Cardiac septum (tissue), 1 donor: ENCODE data around the gene EPS15. TPM values are rescaled to one million over a fixed set of nuclear protein-coding genes. Genes with fewer than 3 reads are reported as not detected.

Experiments
- DNase-seq: peaks from one replicate; pipeline ENCODE4 v3.0.0-alpha.2; 2020; ENCODE audit warnings: low spot score
- intact Hi-C: fragments of 100-400 bp; cut with DNase I; formaldehyde crosslinking; loops from one replicate; pipeline ENCODE4 v1.14.0; 2022
- total RNA-seq: library from RNA; stranded (reverse); fragmentation: NEBNext Ultra II Directional; extraction: Animal tissue kit (Norgen Biotek cat#: 25700); gene quantifications from one replicate; pipeline ENCODE4 v1.2.1, GENCODE V29; 2021
- donor health status: DM: no; HTN: no; CAD: no.

EPS15 gene
- total RNA-seq, 1 donor from 2014 or later = 46.6 TPM

- no peak for DNase-seq
- intact Hi-C loops = no loop called here
Observed at GRCh38 chr1:51310871-51311613, 208.0 kb downstream of the EPS15 start.

GRCh38 chr1:51309291-51309690 is 209.8 kb downstream of the EPS15 start:
- intact Hi-C loops = no loop called here
- DNase-seq = no peak

GRCh38 chr1:51308636-51309035 is 210.4 kb downstream of the EPS15 start:
- intact Hi-C loops = no loop called here
- no peak for DNase-seq

- no peak for DNase-seq
- intact Hi-C loops = no loop called here
Observed at GRCh38 chr1:51306950-51307349, 212.1 kb downstream of the EPS15 start.

GRCh38 chr1:51305371-51305823 is 213.7 kb downstream of the EPS15 start:
- no peak for DNase-seq
- intact Hi-C loops = no loop called here

- DNase-seq = no peak
Observed at GRCh38 chr1:51304360-51304759, 214.7 kb downstream of the EPS15 start.

More at GRCh38 chr1:51304360-51304759, 214.7 kb downstream of the EPS15 start:
- intact Hi-C loops = no loop called here

Other genes with a start within 250 kb of the EPS15 start
- 20.3 TPM for gene TTC39A, start 188.7 kb downstream of the EPS15 start, total RNA-seq
- 48.7 TPM for gene OSBPL9, start 97.8 kb upstream of the EPS15 start, total RNA-seq